ENCODE measurements around the gene LRRC42.

The LRRC42 gene

GRCh38 chr1:54009406-54009805 is 63.3 kb downstream of the LRRC42 start:
- no peak for DNase-seq

- no peak for DNase-seq
These were observed 64.4 kb downstream of the LRRC42 start for GRCh38 chr1:54010415-54011117.

GRCh38 chr1:54011316-54012007 is 65.3 kb downstream of the LRRC42 start:
- no peak for DNase-seq

GRCh38 chr1:54012008-54012325 is 65.8 kb downstream of the LRRC42 start:
- DNase-seq: no peak

GRCh38 chr1:54012863-54013262 is 66.7 kb downstream of the LRRC42 start:
- no peak for DNase-seq

- no peak for DNase-seq
These were observed 67.4 kb downstream of the LRRC42 start for GRCh38 chr1:54013393-54014008.

GRCh38 chr1:54014009-54014629 is 68.0 kb downstream of the LRRC42 start:
- DNase-seq: no peak

- no peak for DNase-seq
These were observed 70.5 kb downstream of the LRRC42 start for GRCh38 chr1:54016343-54017282.

Measured in fibroblast of skin of right quadriceps (primary cell).